GM19438 (cell line): ENCODE results near the gene MOCOS.

Experiments used
- ATAC-seq: cut with Tn5 transposase; IDR thresholded peaks from one replicate; pipeline ENCODE4 v1.9.1; 2021; ENCODE audit warnings: low read depth; ENCODE audit not compliant: unreplicated experiment

MOCOS gene

GRCh38 chr18:36264283-36264682 is 77.0 kb downstream of the MOCOS start:
- no peak for ATAC-seq

GRCh38 chr18:36265015-36265414 is 77.7 kb downstream of the MOCOS start:
- ATAC-seq, result no peak

- no peak for ATAC-seq
These were observed 81.9 kb downstream of the MOCOS start for GRCh38 chr18:36269157-36269556.

- ATAC-seq, result no peak
These were observed 83.9 kb downstream of the MOCOS start for GRCh38 chr18:36271153-36271552.

- ATAC-seq, result no peak
These were observed 86.0 kb downstream of the MOCOS start for GRCh38 chr18:36273347-36273746.

- no peak for ATAC-seq
These were observed 86.9 kb downstream of the MOCOS start for GRCh38 chr18:36274083-36274715.

GRCh38 chr18:36275561-36275960 is 88.3 kb downstream of the MOCOS start:
- ATAC-seq, result no peak

- ATAC-seq, result no peak
These were observed 91.7 kb downstream of the MOCOS start for GRCh38 chr18:36279001-36279400.

GRCh38 chr18:36281936-36282335 is 94.6 kb downstream of the MOCOS start:
- no peak for ATAC-seq

GRCh38 chr18:36283448-36283847 is 96.2 kb downstream of the MOCOS start:
- no peak for ATAC-seq

GRCh38 chr18:36284268-36284667 is 97.0 kb downstream of the MOCOS start:
- ATAC-seq, result no peak

GRCh38 chr18:36284671-36285295 is 97.5 kb downstream of the MOCOS start:
- no peak for ATAC-seq

GRCh38 chr18:36287653-36288052 is 100.4 kb downstream of the MOCOS start:
- ATAC-seq, result no peak

- no peak for ATAC-seq
These were observed 101.4 kb downstream of the MOCOS start for GRCh38 chr18:36288689-36289088.

GRCh38 chr18:36294031-36294430 is 106.7 kb downstream of the MOCOS start:
- ATAC-seq, result no peak

- no peak for ATAC-seq
These were observed 107.9 kb downstream of the MOCOS start for GRCh38 chr18:36295214-36295613.

- no peak for ATAC-seq
These were observed 108.6 kb downstream of the MOCOS start for GRCh38 chr18:36295880-36296301.

GRCh38 chr18:36296650-36297416 is 109.5 kb downstream of the MOCOS start:
- peak; percentile 29 for ATAC-seq

GRCh38 chr18:36297417-36298125 is 110.3 kb downstream of the MOCOS start, which contains the start of gene FHOD3:
TSS of gene FHOD3 (plus strand) at chr18:36297713. CDS start at chr18:36297836, 123 bp downstream.
- peak; percentile 69 for ATAC-seq

GRCh38 chr18:36298126-36298741 is 110.9 kb downstream of the MOCOS start:
- ATAC-seq, result peak; percentile 23

- ATAC-seq, result no peak
These were observed 111.7 kb downstream of the MOCOS start for GRCh38 chr18:36299015-36299414.
